Measurements from ENCODE around the gene DOC2B. TPM values are rescaled to one million over a fixed set of nuclear protein-coding genes. Genes with fewer than 3 reads are reported as not detected.

DOC2B gene
- total RNA-seq, 1 experiment from 2014 or later, result 1.5 TPM

GRCh38 chr17:160336-160735 is 21.1 kb downstream of the DOC2B start:
- ChIA-PET POLR2A (no interaction called here), CTCF (no interaction called here)
- Histone ChIP-seq H3K4me1 (ENCODE audit: control insufficient read depth, insufficient read depth, low read length) (no peaks in the 10 kb centered on the region), H3K4me3 (ENCODE audit: low read depth in 2 of 2, low read length in 2 of 2) (no peak overlapping the region), H3K27ac (ENCODE audit: low read length) (no peak overlapping the region), H3K27me3 (ENCODE audit: control insufficient read depth, insufficient read depth, low read length) (no peaks in the 10 kb centered on the region), H3K36me3 (ENCODE audit: control insufficient read depth, insufficient read depth, low read length) (no peaks in the 10 kb centered on the region), H3K9me3 (ENCODE audit: control insufficient read depth, insufficient read depth, low read depth, low read length) (no peaks in the 10 kb centered on the region)
- TF ChIP-seq CTCF (IDR thresholded peaks at IDR 0.05) (no peak), SIN3A (IDR thresholded peaks at IDR 0.05; ENCODE audit: borderline replicate concordance, insufficient read depth, low read depth, low read length) (no peak), TCF7L2 (IDR thresholded peaks at IDR 0.05; ENCODE audit: low read depth, low read length) (no peak), REST (IDR thresholded peaks at IDR 0.05; ENCODE audit: insufficient read depth in 1 of 2, low read depth in 2 of 2, low read length in 1 of 2) (no peak), POLR2AphosphoS5 (IDR thresholded peaks at IDR 0.05; ENCODE audit: low read depth, low read length) (no peak)
- BruUV-seq (replicated peaks), result no TSS peak
- in situ Hi-C loops (cut with HindIII; ENCODE audit: low pct_unique_long_range_greater_than_20kb, low sequenced_read_pairs), result no loop called here
- no peak for DNase-seq (ENCODE audit: low read depth, low spot score)
- ATAC-seq, result no peak
- intact Hi-C loops (cut with micrococcal nuclease; ENCODE audit: unreplicated experiment), result no loop called here

GRCh38 chr17:159609-160008 is 21.8 kb downstream of the DOC2B start:
- H3K4me3 ChIP-seq (ENCODE audit: low read depth in 2 of 2, low read length in 2 of 2), result no peak overlapping the region
- TF ChIP-seq REST (IDR thresholded peaks at IDR 0.05; ENCODE audit: insufficient read depth in 1 of 2, low read depth in 2 of 2, low read length in 1 of 2) (no peak), CTCF (IDR thresholded peaks at IDR 0.05) (no peak), POLR2AphosphoS5 (IDR thresholded peaks at IDR 0.05; ENCODE audit: low read depth, low read length) (no peak), TCF7L2 (IDR thresholded peaks at IDR 0.05; ENCODE audit: low read depth, low read length) (no peak), SIN3A (IDR thresholded peaks at IDR 0.05; ENCODE audit: borderline replicate concordance, insufficient read depth, low read depth, low read length) (no peak)
- H3K36me3 ChIP-seq (ENCODE audit: control insufficient read depth, insufficient read depth, low read length), result no peaks in the 10 kb centered on the region
- ATAC-seq (no peak), DNase-seq (ENCODE audit: low read depth, low spot score) (no peak)
- no peak overlapping the region for H3K27ac ChIP-seq (ENCODE audit: low read length)
- in situ Hi-C loops (cut with HindIII; ENCODE audit: low pct_unique_long_range_greater_than_20kb, low sequenced_read_pairs), result no loop called here
- H3K4me1 ChIP-seq (ENCODE audit: control insufficient read depth, insufficient read depth, low read length), result no peaks in the 10 kb centered on the region
- no TSS peak for BruUV-seq (replicated peaks)
- CTCF ChIA-PET, result no interaction called here
- POLR2A ChIA-PET, result no interaction called here
- H3K27me3 ChIP-seq (ENCODE audit: control insufficient read depth, insufficient read depth, low read length), result no peaks in the 10 kb centered on the region
- no peaks in the 10 kb centered on the region for H3K9me3 ChIP-seq (ENCODE audit: control insufficient read depth, insufficient read depth, low read depth, low read length)
- intact Hi-C loops (cut with micrococcal nuclease; ENCODE audit: unreplicated experiment), result no loop called here
